Left ventricle myocardium inferior (tissue), 1 donor: Measurements from ENCODE around the gene CD2AP. TPM values are rescaled to one million over a fixed set of nuclear protein-coding genes. Genes with fewer than 3 reads are reported as not detected.
"Not testable (repeated sequence)": the region's sequence is repeated elsewhere in the genome, so short reads cannot be mapped to it uniquely, and the experiment has no call there.

Source experiments
- DNase-seq: peaks from one replicate; pipeline ENCODE4 v3.0.0-alpha.2; 2020
- H3K27ac ChIP-seq: fragments of 200-600 bp; replicated peaks from 2 replicates; pipeline ENCODE4 v1.8.0; 2021
- H3K27me3 ChIP-seq: fragments of 200-600 bp; 2 replicates; pipeline ENCODE4 v1.8.0; 2021; ENCODE audit warnings: low read depth
- H3K36me3 ChIP-seq: fragments of 200-600 bp; 2 replicates; pipeline ENCODE4 v1.8.0; 2021
- H3K4me1 ChIP-seq: fragments of 200-600 bp; 2 replicates; pipeline ENCODE4 v1.8.0; 2021
- H3K4me3 ChIP-seq: fragments of 200-600 bp; 2 replicates; pipeline ENCODE4 v1.8.0; 2021; ENCODE audit warnings: mild to moderate bottlenecking, moderate library complexity
- H3K9me3 ChIP-seq: fragments of 200-600 bp; replicated peaks from 2 replicates; pipeline ENCODE4 v1.8.0; 2021
- CTCF ChIP-seq: fragments of 200-600 bp; IDR thresholded peaks from 2 replicates; pipeline ENCODE4 v1.8.0; 2021; ENCODE audit warnings: antibody characterized with exemption, mild to moderate bottlenecking, borderline replicate concordance
- intact Hi-C: fragments of 100-400 bp; cut with micrococcal nuclease; formaldehyde crosslinking; loops from one replicate; pipeline ENCODE4 v1.11.0; 2022
- total RNA-seq: library from RNA; stranded (reverse); fragmentation: NEBNext Ultra II Directional; extraction: Animal tissue kit (Norgen Biotek cat#: 25700); gene quantifications from one replicate; pipeline ENCODE4 v1.2.1, GENCODE V29; 2021
- donor health status: DM: no; HTN: yes; CAD: no; lungs with severe emphysema.

CD2AP gene
- total RNA-seq, 1 donor from 2014 or later = 9.9 TPM

- TF ChIP-seq CTCF = no peak
- Histone ChIP-seq H3K4me1 (no peaks in the 10 kb centered on the region), H3K27me3 (no peaks in the 10 kb centered on the region), H3K4me3 (no peak overlapping the region), H3K36me3 (peaks cover 1% of the 10 kb centered on the region), H3K9me3 (peaks cover under 1% of the 10 kb centered on the region), H3K27ac (no peak overlapping the region)
- intact Hi-C loops = no loop called here
- no peak for DNase-seq
Observed at GRCh38 chr6:47552319-47552718, 74.7 kb downstream of the CD2AP start.

GRCh38 chr6:47553243-47553642 is 75.7 kb downstream of the CD2AP start:
- H3K36me3 ChIP-seq, DNase-seq, H3K4me3 ChIP-seq, H3K9me3 ChIP-seq, intact Hi-C loops, H3K4me1 ChIP-seq, H3K27ac ChIP-seq, H3K27me3 ChIP-seq: not testable (repeated sequence)

- DNase-seq, intact Hi-C loops, H3K36me3 ChIP-seq, H3K9me3 ChIP-seq, H3K27me3 ChIP-seq, H3K4me3 ChIP-seq, H3K27ac ChIP-seq, H3K4me1 ChIP-seq: not testable (repeated sequence)
Observed at GRCh38 chr6:47556459-47556858, 78.9 kb downstream of the CD2AP start.

- Histone ChIP-seq H3K27ac (no peak overlapping the region), H3K4me3 (no peak overlapping the region), H3K27me3 (no peaks in the 10 kb centered on the region), H3K4me1 (no peaks in the 10 kb centered on the region), H3K9me3 (peaks cover 3% of the 10 kb centered on the region), H3K36me3 (no peaks in the 10 kb centered on the region)
- no peak for TF ChIP-seq CTCF
- DNase-seq = no peak
- intact Hi-C loops = no loop called here
Observed at GRCh38 chr6:47563162-47563561, 85.6 kb downstream of the CD2AP start.

- H3K4me1 ChIP-seq, H3K27me3 ChIP-seq, H3K27ac ChIP-seq, H3K9me3 ChIP-seq, intact Hi-C loops, H3K36me3 ChIP-seq, DNase-seq, H3K4me3 ChIP-seq: not testable (repeated sequence)
Observed at GRCh38 chr6:47566602-47567001, 89.0 kb downstream of the CD2AP start.

GRCh38 chr6:47567586-47567985 is 90.0 kb downstream of the CD2AP start:
- H3K27ac ChIP-seq = no peak overlapping the region
- intact Hi-C loops = no loop called here
- DNase-seq = no peak
- no peak overlapping the region for H3K4me3 ChIP-seq
- H3K27me3 ChIP-seq = no peaks in the 10 kb centered on the region
- no peaks in the 10 kb centered on the region for H3K36me3 ChIP-seq
- H3K9me3 ChIP-seq = peaks cover 3% of the 10 kb centered on the region
- TF ChIP-seq CTCF = no peak
- peaks cover 8% of the 10 kb centered on the region for H3K4me1 ChIP-seq

GRCh38 chr6:47571488-47571887 is 93.9 kb downstream of the CD2AP start:
- TF ChIP-seq CTCF = no peak
- Histone ChIP-seq H3K27ac (no peak overlapping the region), H3K27me3 (no peaks in the 10 kb centered on the region), H3K4me3 (no peak overlapping the region), H3K4me1 (peaks cover 8% of the 10 kb centered on the region), H3K36me3 (peaks cover 3% of the 10 kb centered on the region), H3K9me3 (peaks cover 3% of the 10 kb centered on the region)
- no peak for DNase-seq
- intact Hi-C loops = no loop called here
